ENCODE results near the gene FKBP1B. TPM values are rescaled to one million over a fixed set of nuclear protein-coding genes. Genes with fewer than 3 reads are reported as not detected.

Gene FKBP1B
- total RNA-seq, 1 experiment from 2014 or later = 59.7 TPM

GRCh38 chr2:24046599-24046929 lies 3.0 kb upstream of the FKBP1B start:
- Histone ChIP-seq H2BK5ac (ENCODE audit: insufficient read length, low read length) (no peak overlapping the region), H3K9me3 (ENCODE audit: control insufficient read depth, low read depth, low read length) (no peaks in the 10 kb centered on the region), H4K5ac (ENCODE audit: insufficient read length, low read depth, low read length) (no peak overlapping the region), H3K18ac (ENCODE audit: insufficient read length, low read depth, low read length) (no peak overlapping the region), H3K14ac (ENCODE audit: insufficient read depth, low read length) (no peak overlapping the region), H3T11ph (ENCODE audit: low read length) (no peak overlapping the region), H2AK5ac (ENCODE audit: insufficient read length, low read length) (no peak overlapping the region), H3K23me2 (ENCODE audit: insufficient read length, low read depth, low read length, poor library complexity, severe bottlenecking) (peaks cover 9% of the 10 kb centered on the region), H2BK12ac (ENCODE audit: insufficient read length, low read depth, low read length) (no peak overlapping the region), H3K9ac (ENCODE audit: extremely low read depth, insufficient read length, low read length) (peak overlapping the region; percentile 89), H4K91ac (ENCODE audit: insufficient read length, low read depth, low read length) (no peak overlapping the region), H3K27ac (ENCODE audit: insufficient read length, low read depth, low read length) (no peak overlapping the region), H2BK120ac (ENCODE audit: low read depth, low read length, poor library complexity, severe bottlenecking) (no peak overlapping the region), H3K4me1 (ENCODE audit: insufficient read depth, low read length) (0 out of 2 replicates have a peak, but pooled peaks cover 1% of the 10 kb centered on the region), H2AFZ (ENCODE audit: low read length) (no peak overlapping the region), H2BK15ac (ENCODE audit: low read depth, low read length) (no peak overlapping the region), H3K79me2 (ENCODE audit: insufficient read depth, low read length) (peaks cover 2% of the 10 kb centered on the region; the same call in 1 of the 2 replicates), H2BK20ac (ENCODE audit: low read depth, low read length, poor library complexity, severe bottlenecking) (no peak overlapping the region), H3K56ac (ENCODE audit: insufficient read length, low read depth, low read length) (no peak overlapping the region), H3K4ac (ENCODE audit: low read depth, low read length) (no peak overlapping the region), H3K4me2 (ENCODE audit: insufficient read depth, insufficient read length, low read length) (peak overlapping the region; percentile 97), H3K27me3 (ENCODE audit: insufficient read depth, low read length) (no peaks in the 10 kb centered on the region), H3K23ac (ENCODE audit: insufficient read length, low read depth, low read length) (no peak overlapping the region), H3K79me1 (ENCODE audit: insufficient read depth, low read depth, low read length, poor library complexity, severe bottlenecking) (no peaks in the 10 kb centered on the region), H4K20me1 (ENCODE audit: control insufficient read depth, insufficient read depth, insufficient read length) (peaks cover 5% of the 10 kb centered on the region), H4K8ac (replicated peaks; ENCODE audit: insufficient read length, low read depth, low read length) (no peak overlapping the region)
- H3K4me1 Mint-ChIP-seq = peaks cover 15 to 22% of the 10 kb centered on the region in 2 experiments
- TF ChIP-seq CTCF (conservative IDR thresholded peaks at IDR 0.05) = no peak
- no peaks in the 10 kb centered on the region for H3K27me3 Mint-ChIP-seq (ENCODE audit: low read depth)
- no CpG with 5 or more reads among the region's 2 CpGs for WGBS (ENCODE audit: extremely low coverage, insufficient read length, low lambda C conversion rate)
- no peak for DNase-seq
- no peaks in the 10 kb centered on the region for H3K9me3 Mint-ChIP-seq
- H3K27ac Mint-ChIP-seq = no peak overlapping the region
- peaks cover 0 to 7% (median 6%) of the 10 kb centered on the region in 3 experiments; a peak in 5 of 7 replicates for H3K36me3 Mint-ChIP-seq (ENCODE audit: insufficient read depth in 1 of 3, low read depth in 3 of 3)
- H3K4me3 Mint-ChIP-seq = peak overlapping the region; percentile 97 to 99
